GM21576 (cell line): ENCODE measurements around the gene KLK2.
"Not testable (repeated sequence)": the region's sequence is repeated elsewhere in the genome, so short reads cannot be mapped to it uniquely, and the experiment has no call there.

Source experiments
- ATAC-seq: cut with Tn5 transposase; IDR thresholded peaks from one replicate; pipeline ENCODE4 v1.9.1; 2021; ENCODE audit warnings: mild to moderate bottlenecking, moderate library complexity; ENCODE audit not compliant: unreplicated experiment

The KLK2 gene

GRCh38 chr19:50891253-50891625, 18.0 kb downstream of the KLK2 start:
- no peak for ATAC-seq

GRCh38 chr19:50893047-50893736, 20.0 kb downstream of the KLK2 start:
- ATAC-seq = no peak

GRCh38 chr19:50894478-50895356, 21.5 kb downstream of the KLK2 start:
- no peak for ATAC-seq

- ATAC-seq = not testable (repeated sequence)
These were observed 22.9 kb downstream of the KLK2 start for GRCh38 chr19:50896089-50896590.

- ATAC-seq = peak; percentile 80
These were observed 23.5 kb downstream of the KLK2 start for GRCh38 chr19:50896591-50897190.

- peak; percentile 17 for ATAC-seq
These were observed 24.0 kb downstream of the KLK2 start for GRCh38 chr19:50897191-50897607.

DNA sequence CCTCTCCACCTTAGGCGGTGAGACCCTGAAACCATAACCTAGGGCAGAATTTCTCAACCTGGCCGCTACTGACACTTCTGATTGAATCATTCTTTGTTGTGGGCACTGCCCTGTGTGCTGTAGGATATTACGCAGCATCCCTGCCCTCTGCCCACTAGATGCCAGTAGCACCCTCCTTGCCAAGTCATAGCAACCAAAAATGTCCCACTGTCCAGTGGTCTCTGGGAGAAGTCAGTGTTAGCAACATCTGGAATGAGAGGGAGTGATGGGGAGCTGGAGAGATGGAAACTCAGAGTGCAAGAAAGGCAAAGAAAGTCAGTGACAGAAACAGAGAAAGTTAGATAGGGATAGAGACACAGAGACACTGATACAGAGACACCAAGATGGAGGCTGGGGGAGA, 24.4 kb downstream of the KLK2 start:
- peak; percentile 1 for ATAC-seq

DNA sequence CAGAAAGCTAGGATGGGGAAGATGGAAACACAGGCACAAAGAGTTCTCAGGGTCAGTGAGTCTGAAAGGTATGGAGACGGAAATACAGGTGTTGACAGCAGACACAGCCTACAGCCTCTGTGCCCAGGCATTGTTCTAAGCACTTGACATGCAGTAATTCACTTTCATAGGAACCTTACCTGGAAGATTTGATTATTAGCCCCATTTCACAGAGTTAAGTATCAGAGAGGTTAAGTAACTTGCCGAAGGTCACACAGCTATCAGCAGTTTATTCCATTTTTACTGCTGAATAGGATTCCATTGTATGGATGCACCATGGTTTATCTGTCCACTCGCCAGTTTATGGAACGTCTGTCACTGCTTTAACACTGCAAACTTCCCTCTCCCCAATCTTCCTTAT, 24.8 kb downstream of the KLK2 start:
- no peak for ATAC-seq

DNA sequence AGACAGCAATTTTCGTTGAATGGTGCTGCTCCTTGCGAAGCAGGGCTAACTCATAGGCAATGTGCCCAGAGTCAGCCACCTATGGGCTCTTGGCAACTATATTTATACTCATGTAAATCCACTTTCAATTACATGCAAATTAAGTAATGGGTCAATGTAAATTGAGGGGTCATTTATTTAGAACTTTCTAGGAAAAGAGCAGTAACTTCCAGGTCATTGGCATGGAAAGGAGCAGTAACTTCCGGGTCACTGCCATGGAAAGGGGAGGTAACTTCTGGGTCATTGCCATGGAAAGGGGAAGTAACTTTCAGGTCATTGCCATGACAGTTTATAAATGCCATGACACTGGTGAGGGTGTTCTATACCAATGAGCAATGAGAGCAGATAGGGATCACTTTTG, 26.3 kb downstream of the KLK2 start:
- ATAC-seq = no peak

DNA sequence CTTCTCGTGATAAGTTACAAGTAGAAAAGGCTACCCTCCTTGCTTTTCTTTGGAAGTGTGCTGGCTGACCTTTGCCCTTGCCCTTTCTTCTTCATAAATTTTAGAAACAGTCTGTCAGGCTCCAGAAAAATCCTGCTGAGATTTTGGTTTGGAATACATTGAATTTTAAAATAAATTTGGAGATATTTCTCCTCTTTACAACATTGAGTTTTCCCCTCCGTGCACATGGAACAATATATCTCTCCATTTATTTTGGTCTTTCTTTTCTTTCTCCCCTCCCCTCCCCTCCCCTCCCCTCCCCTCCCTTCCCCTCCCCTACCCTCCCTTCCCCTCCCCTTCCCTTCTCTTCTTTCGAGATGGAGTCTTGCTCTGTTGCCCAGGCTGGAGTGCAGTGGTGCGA, 29.4 kb downstream of the KLK2 start:
- ATAC-seq = no peak

DNA sequence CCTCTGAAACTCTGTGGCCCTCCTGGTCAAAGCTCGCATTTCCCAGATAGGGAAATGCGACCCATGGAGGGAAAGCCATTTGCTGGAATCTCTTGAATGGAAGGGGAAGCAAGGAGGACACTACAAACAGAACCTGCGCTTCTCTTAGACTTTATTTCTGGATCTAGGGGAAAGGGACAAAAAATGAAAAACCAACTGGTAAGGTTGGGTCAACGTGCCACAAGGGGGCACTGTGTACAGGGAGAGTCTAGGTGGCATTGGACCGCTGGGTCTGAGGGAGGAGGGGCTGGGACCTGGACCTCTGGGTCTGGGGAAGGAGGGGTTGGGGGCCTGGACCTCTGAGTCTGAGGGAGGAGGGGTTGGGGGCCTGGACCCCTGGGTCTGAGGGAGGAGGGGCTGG, 33.0 kb downstream of the KLK2 start:
- no peak for ATAC-seq

DNA sequence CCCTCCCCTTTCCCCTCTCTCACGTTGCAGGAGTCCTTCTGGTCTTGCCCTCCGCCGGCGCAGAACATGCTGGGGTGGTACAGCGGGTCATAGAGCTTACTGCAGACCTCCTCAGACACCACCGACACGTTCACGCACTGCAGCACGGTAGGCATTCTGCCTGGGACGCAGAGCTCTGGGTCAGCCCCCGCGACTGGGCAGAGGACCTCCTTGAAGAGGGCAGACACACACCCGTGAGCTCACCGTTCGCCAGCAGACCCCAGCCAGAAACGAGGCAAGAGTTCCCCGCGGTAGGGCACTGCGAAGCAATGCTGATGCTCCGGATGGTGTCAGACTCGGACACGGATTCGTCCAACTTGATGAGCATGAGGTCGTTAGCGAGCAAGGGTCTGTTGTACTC, 35.1 kb downstream of the KLK2 start:
- no peak for ATAC-seq

DNA sequence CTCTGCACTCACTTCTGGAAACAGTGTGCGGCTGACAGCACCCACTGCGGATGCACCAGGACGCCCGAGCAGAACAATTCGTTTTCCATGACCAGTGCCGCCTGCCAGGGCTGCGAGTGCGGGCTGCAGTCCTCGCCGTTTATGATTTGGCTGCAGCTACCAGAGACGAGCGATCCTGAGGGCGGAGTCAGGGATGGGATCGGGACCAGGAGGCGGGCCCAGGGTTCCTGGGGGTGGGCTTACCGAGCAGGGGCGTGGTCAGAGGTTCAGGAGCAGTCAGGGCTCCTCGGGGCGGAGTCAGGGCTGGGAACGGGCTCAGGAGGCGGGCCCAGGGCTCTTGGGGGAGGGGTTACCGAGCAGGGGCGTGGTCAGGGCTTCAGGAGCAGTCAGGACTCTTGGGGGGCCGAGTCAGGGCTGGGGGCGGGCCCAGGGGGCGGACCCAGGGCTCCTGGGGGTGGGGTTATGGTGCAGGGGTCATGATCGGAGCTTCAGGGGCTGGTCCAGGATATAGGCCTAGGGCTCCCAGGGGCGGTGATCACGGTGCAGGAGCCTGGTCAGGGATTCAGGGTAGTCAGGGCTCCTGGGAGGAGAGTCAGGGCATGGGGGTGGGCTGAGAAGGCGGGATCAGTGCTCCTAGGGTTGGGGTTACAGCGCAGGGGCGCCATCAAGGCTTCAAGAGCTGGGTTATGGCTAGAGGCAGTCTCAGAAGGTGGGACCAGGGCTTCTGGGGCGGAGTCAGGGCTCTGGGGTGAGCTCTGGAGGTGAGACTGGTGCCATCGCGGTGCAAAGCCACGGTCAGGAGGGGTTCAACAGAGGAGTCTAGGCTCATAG, 36.2 kb downstream of the KLK2 start:
- no peak for ATAC-seq

- ATAC-seq = no peak
These were observed 37.5 kb downstream of the KLK2 start for GRCh38 chr19:50910722-50911121.

GRCh38 chr19:50911206-50912101, 38.2 kb downstream of the KLK2 start, which contains the start of gene KLK4:
Gene KLK4, minus strand, starts transcription at chr19:50911395. Its CDS starts 657 bp downstream, at chr19:50910738.
- no peak for ATAC-seq

GRCh38 chr19:50912102-50912599, 38.9 kb downstream of the KLK2 start:
- no peak for ATAC-seq

DNA sequence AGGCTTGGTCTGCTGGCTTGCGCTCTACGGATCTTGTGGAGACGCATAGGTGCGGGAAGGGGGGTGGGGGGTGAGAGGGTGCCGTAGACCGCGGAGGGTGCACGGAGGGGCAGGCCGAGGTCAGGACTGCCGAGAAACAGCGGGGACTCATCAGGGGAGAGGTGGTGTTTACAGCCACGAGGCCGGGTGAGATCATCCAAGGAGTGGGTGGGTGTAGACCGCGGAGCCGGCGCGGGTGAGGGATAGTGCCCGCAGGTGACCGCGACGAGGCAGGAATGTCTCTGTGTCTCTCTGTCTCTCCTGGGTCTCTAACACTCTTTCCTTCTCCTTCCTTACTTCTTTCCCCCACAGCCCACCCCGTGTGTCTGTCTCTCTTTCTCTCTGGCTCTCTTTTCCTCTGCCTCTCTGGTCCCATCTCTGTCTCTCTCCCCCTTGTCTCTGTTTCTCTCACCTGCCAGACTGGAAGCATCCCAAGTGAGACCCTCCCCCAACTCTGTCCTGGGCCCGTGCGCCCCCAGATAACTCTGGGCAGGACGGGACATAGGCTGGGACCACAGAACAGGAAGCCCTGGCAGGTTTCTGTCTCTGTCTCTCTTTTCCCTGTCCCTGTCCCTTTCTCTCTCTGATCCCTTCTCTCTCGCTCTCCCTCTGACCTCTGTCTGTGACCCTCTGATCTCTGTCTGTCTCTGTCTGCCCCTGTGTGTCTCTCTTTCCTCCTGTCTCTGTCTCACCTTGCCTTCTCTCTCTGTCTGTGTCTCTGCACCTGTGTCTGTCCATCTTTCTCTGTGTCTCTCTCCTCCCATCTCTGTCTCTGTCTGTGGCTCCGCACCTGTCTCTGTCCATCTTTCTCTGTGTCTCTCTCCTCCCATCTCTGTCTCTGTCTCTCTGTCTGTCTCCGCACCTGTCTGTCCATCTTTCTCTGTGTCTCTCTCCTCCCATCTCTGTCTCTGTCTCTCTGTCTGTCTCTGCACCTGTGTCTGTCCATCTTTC, 39.8 kb downstream of the KLK2 start:
- ATAC-seq = no peak

- ATAC-seq = no peak
These were observed 42.8 kb downstream of the KLK2 start for GRCh38 chr19:50916069-50916468.
